Natural killer cell treated with Interleukin-12 subunit alpha and Interleukin-12 subunit beta and Interleukin-15 and Interleukin-18, amount 100 ng/mL, for 72 hours (primary cell): ENCODE data around the gene CSPG5. TPM values are rescaled to one million over a fixed set of nuclear protein-coding genes. Genes with fewer than 3 reads are reported as not detected.

Source experiments
- ATAC-seq, 2 donors: fragments of 150-1000 bp; cut with Tn5 transposase in 1 of 2; sonication (Bioruptor Pico), chemical (Tn5 transposase) in 1 of 2; 2 replicates each; pipeline ENCODE4 v1.10.0; 2021
- DNase-seq: peaks from one replicate; pipeline ENCODE4 v3.0.0; 2022; ENCODE audit warnings: low spot score
- H3K27ac Mint-ChIP-seq, 2 donors: 1 replicate in 1 of 2; 2 replicates in 1 of 2; pipeline ENCODE4 v1.8.0; 2022; ENCODE audit warnings: mixed read lengths in 2 of 2, mild to moderate bottlenecking in 1 of 2, moderate library complexity in 1 of 2
- H3K27me3 Mint-ChIP-seq, 2 donors: 1 replicate in 1 of 2; 2 replicates in 1 of 2; pipeline ENCODE4 v1.8.0; 2022; ENCODE audit warnings: mixed read lengths in 2 of 2
- H3K36me3 Mint-ChIP-seq: one replicate; pipeline ENCODE4 v1.8.0; 2022; ENCODE audit warnings: mixed read lengths
- H3K4me1 Mint-ChIP-seq, 2 donors: 1 replicate in 1 of 2; 2 replicates in 1 of 2; pipeline ENCODE4 v1.8.0; 2022; ENCODE audit warnings: low read depth in 2 of 2, mixed read lengths in 2 of 2, mild to moderate bottlenecking in 1 of 2
- H3K4me3 Mint-ChIP-seq: one replicate; pipeline ENCODE4 v1.8.0; 2022; ENCODE audit warnings: mixed read lengths
- H3K9me3 Mint-ChIP-seq: 2 replicates; pipeline ENCODE4 v1.8.0; 2022; ENCODE audit warnings: mixed read lengths
- total RNA-seq, 2 donors: library from RNA; stranded (reverse); gene quantifications; one replicate each; pipeline ENCODE4 v1.2.3, GENCODE V29; 2022

CSPG5 gene, protein sequence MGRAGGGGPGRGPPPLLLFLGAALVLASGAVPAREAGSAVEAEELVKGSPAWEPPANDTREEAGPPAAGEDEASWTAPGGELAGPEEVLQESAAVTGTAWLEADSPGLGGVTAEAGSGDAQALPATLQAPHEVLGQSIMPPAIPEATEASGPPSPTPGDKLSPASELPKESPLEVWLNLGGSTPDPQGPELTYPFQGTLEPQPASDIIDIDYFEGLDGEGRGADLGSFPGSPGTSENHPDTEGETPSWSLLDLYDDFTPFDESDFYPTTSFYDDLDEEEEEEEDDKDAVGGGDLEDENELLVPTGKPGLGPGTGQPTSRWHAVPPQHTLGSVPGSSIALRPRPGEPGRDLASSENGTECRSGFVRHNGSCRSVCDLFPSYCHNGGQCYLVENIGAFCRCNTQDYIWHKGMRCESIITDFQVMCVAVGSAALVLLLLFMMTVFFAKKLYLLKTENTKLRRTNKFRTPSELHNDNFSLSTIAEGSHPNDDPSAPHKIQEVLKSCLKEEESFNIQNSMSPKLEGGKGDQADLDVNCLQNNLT
- under 1 TPM; 0.29 to 0.95 TPM for total RNA-seq

DNA sequence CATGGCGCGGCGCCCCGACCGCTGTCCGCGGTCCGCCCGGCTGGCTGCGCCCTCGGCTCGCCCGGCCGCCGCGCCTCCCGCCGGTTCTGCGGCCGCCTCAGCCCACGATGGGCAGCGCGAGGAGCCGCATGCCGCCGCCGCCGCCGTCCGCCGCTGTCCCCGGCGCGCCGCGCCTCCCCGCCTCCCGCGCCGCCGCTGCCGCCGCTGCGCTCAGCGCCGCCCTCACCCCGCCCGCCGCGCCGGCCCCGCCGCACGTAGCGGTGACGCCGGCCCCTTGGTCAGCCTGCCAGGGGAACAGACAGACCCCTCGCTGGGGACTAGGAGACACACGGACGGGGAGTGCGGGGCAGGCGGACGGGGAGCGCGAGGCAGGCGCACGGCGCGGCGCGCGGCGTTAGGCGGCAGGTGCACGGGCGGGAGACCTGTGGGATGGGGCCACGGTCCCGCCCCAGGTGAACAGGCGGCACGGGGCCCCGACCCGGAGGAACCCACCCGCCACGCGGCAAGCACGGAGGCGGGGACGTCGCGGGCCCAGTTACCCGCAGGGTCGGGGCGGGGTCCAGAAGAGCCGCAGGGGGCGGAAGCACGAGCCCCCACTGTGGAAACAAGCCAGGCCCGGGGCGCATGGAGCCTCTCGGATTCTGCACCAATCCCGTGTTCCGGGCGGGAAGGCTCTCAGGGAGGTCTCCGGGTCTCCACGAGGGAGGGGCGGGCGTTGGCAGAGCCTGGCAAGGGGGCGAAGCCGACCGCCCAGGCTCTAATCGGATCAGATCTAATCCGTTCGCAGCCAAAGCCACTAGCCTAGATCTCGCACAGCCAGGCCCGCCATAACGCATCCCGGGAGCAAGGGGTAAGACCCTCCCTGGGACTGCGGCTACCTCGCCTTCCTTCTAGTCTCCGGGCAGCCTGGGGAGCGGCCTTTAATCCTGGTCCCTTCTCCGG is at the start of gene CSPG5:
TSS of gene CSPG5 (minus strand) at position 175 of the 942 bp plus-strand sequence. CDS start at position 3, 172 bp downstream.
- Mint-ChIP-seq H3K36me3 (no peaks in the 10 kb centered on the region), H3K27me3 (peaks cover 15% of the 10 kb centered on the region in 2 donors), H3K9me3 (no peaks in the 10 kb centered on the region), H3K4me1 (no peaks in the 10 kb centered on the region), H3K4me3 (peak within 1 kb of the TSS; percentile 55), H3K27ac (no peak within 1 kb of the TSS)
- DNase-seq, result no peak
- peak; percentile 73 for ATAC-seq

DNA sequence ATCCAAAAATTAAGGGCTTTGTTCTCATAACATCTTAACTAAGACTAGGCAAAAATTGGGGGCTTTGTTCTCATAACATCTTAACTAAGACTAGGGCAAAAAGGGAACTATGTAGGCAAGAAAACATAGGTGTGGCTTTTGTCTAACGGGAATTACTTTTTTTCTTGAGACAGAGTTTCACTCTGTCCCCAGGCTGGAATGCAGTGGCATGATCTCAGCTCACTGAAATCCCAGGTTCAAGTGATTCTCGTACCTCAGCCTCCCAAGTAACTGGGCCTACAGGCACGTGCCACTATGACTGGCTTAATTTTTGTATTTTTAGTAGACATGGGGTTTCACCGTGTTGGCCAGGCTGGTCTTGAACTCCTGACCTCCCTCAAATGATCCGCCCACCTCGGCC is 49.8 kb upstream of the CSPG5 start:
- DNase-seq (no peak), ATAC-seq (no peak)
- Mint-ChIP-seq H3K4me1 (peaks cover 0 to 5% of the 10 kb centered on the region in 2 donors), H3K36me3 (peaks cover 20% of the 10 kb centered on the region), H3K9me3 (no peaks in the 10 kb centered on the region), H3K27ac (no peak overlapping the region), H3K4me3 (no peak overlapping the region), H3K27me3 (no peaks in the 10 kb centered on the region)

GRCh38 chr3:47622671-47623461 is 44.2 kb upstream of the CSPG5 start:
- Mint-ChIP-seq H3K4me1 (peaks cover under 1 to 3% of the 10 kb centered on the region in 2 donors), H3K27me3 (no peaks in the 10 kb centered on the region), H3K27ac (no peak overlapping the region), H3K4me3 (no peak overlapping the region), H3K9me3 (no peaks in the 10 kb centered on the region), H3K36me3 (peaks cover 20% of the 10 kb centered on the region)
- DNase-seq (no peak), ATAC-seq (no peak)

GRCh38 chr3:47617086-47618010 is 38.7 kb upstream of the CSPG5 start:
- ATAC-seq, result no peak

GRCh38 chr3:47614788-47615187 is 36.1 kb upstream of the CSPG5 start:
- H3K9me3 Mint-ChIP-seq, result no peaks in the 10 kb centered on the region
- ATAC-seq, result no peak
- H3K27me3 Mint-ChIP-seq, result no peaks in the 10 kb centered on the region
- H3K36me3 Mint-ChIP-seq, result peaks cover 26% of the 10 kb centered on the region
- no peak for DNase-seq
- H3K27ac Mint-ChIP-seq, result no peak overlapping the region
- H3K4me3 Mint-ChIP-seq, result no peak overlapping the region
- peaks cover 3 to 7% of the 10 kb centered on the region in 2 donors for H3K4me1 Mint-ChIP-seq

More at GRCh38 chr3:47617086-47618010, 38.7 kb upstream of the CSPG5 start:
- H3K36me3 Mint-ChIP-seq, result peaks cover 29% of the 10 kb centered on the region
- H3K27ac Mint-ChIP-seq, result no peak overlapping the region
- H3K4me1 Mint-ChIP-seq, result peaks cover 3% of the 10 kb centered on the region in 2 donors
- no peak for DNase-seq
- no peaks in the 10 kb centered on the region for H3K9me3 Mint-ChIP-seq
- H3K4me3 Mint-ChIP-seq, result no peak overlapping the region
- H3K27me3 Mint-ChIP-seq, result no peaks in the 10 kb centered on the region

DNA sequence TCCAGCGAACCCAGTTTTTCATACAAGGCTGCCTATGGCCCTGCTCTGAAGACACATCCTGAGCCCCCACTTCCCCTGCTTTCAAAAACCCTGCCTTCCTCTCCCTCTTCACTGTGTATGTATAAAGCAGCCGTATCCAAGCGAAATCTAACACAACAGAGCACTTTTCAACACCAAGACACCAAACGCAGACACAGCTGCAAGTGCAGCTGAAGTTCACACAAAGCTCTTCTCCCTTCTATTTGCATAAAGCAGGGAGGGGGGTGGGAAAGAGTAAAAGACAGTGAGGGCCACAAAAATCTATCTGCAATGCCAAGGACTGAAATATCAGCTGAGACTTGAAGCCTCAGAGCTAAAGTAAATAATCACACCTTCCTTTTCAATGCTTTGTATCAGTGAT is 35.1 kb upstream of the CSPG5 start:
- peaks cover 3 to 4% of the 10 kb centered on the region in 2 donors for H3K4me1 Mint-ChIP-seq
- no peak for ATAC-seq

GRCh38 chr3:47612879-47613278 is 34.2 kb upstream of the CSPG5 start:
- no peak for ATAC-seq
- DNase-seq, result no peak
- peaks cover 15% of the 10 kb centered on the region for H3K36me3 Mint-ChIP-seq

More for the DNA sequence above, 35.1 kb upstream of the CSPG5 start:
- Mint-ChIP-seq H3K36me3 (peaks cover 18% of the 10 kb centered on the region), H3K9me3 (no peaks in the 10 kb centered on the region), H3K4me3 (no peak overlapping the region), H3K27me3 (no peaks in the 10 kb centered on the region), H3K27ac (no peak overlapping the region)
- no peak for DNase-seq

GRCh38 chr3:47612178-47612577 is 33.5 kb upstream of the CSPG5 start:
- Mint-ChIP-seq H3K4me3 (no peak overlapping the region), H3K27me3 (no peaks in the 10 kb centered on the region), H3K9me3 (no peaks in the 10 kb centered on the region), H3K27ac (no peak overlapping the region), H3K4me1 (peaks cover 0 to 4% of the 10 kb centered on the region in 2 donors), H3K36me3 (peaks cover 8% of the 10 kb centered on the region)
- DNase-seq (no peak), ATAC-seq (no peak)

More at GRCh38 chr3:47612879-47613278, 34.2 kb upstream of the CSPG5 start:
- Mint-ChIP-seq H3K27me3 (no peaks in the 10 kb centered on the region), H3K4me3 (no peak overlapping the region), H3K27ac (no peak overlapping the region), H3K9me3 (no peaks in the 10 kb centered on the region), H3K4me1 (peaks cover 2 to 4% of the 10 kb centered on the region in 2 donors)

DNA sequence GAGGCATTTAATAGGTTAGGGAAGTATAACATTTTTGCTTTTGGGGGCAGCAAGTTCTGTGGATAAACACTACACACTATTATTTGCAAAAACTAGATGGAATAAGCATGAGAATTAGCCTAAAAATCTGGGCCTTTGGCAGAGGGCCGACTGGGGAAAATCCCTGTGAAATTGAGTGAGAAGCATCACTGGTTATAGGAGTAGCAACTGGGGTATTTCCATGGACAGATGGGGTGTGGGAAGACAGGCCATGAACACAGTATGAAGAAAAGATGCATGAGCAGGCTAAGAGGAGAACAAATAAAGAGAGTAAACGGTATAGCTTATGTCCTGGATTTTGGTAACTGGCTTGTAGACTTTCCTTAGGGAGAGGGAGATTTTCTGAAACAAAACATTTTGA is 32.9 kb upstream of the CSPG5 start:
- Mint-ChIP-seq H3K27me3 (no peaks in the 10 kb centered on the region), H3K36me3 (peaks cover 6% of the 10 kb centered on the region), H3K9me3 (no peaks in the 10 kb centered on the region), H3K4me3 (no peak overlapping the region), H3K4me1 (peaks cover 0 to 4% of the 10 kb centered on the region in 2 donors), H3K27ac (no peak overlapping the region)
- DNase-seq, result no peak
- no peak for ATAC-seq

- Mint-ChIP-seq H3K36me3 (peaks cover 6% of the 10 kb centered on the region), H3K9me3 (no peaks in the 10 kb centered on the region), H3K27ac (no peak overlapping the region), H3K27me3 (no peaks in the 10 kb centered on the region), H3K4me1 (peaks cover 0 to 4% of the 10 kb centered on the region in 2 donors), H3K4me3 (no peak overlapping the region)
- DNase-seq (no peak), ATAC-seq (no peak)
Observed at GRCh38 chr3:47610583-47610982, 31.9 kb upstream of the CSPG5 start.

DNA sequence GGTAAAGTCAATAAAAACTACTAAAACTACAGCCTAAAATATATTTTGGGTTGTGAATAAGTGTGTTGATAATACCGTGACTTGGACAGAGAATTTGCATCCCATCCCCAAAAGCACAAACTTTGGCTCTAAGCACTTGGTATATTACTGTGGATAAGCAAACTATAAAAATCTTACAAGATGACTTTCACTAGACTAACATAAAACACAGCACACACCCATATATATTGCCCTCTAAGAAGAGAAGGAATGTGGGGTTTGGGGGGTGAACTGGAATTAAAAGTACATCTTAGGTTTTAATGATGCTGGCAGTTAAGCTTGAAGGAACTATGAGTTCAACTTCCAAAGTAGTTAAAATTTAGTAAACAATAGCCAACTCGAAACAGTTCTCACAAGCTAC is 28.7 kb upstream of the CSPG5 start:
- Mint-ChIP-seq H3K27ac (no peak overlapping the region), H3K9me3 (no peaks in the 10 kb centered on the region), H3K4me3 (no peak overlapping the region), H3K36me3 (peaks cover 11% of the 10 kb centered on the region), H3K4me1 (peaks cover 0 to 4% of the 10 kb centered on the region in 2 donors), H3K27me3 (no peaks in the 10 kb centered on the region)
- ATAC-seq (no peak), DNase-seq (no peak)

DNA sequence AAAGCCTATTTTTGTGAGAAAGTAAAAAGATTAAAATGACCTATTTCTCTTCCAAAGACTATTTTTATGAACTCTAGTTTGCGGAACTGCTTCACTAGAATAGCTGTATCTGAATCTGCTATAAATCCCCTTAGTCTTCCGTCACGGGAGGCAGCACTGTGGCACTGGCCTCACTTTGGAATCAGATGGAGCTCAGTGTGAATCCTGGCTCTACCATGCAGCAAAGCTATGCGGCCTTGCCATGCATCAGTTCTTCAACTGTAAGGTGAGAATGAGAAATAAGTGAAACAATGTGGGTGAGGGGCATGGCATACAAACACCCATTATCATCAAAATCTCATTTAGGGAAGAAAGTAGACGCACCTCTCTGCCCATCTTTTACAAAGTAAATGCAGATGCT is 27.5 kb upstream of the CSPG5 start:
- no peak for ATAC-seq

More for the DNA sequence above, 27.5 kb upstream of the CSPG5 start:
- H3K4me1 Mint-ChIP-seq, result peaks cover 0 to 3% of the 10 kb centered on the region in 2 donors
- peaks cover 11% of the 10 kb centered on the region for H3K36me3 Mint-ChIP-seq
- H3K4me3 Mint-ChIP-seq, result no peak overlapping the region
- H3K27ac Mint-ChIP-seq, result no peak overlapping the region
- no peaks in the 10 kb centered on the region for H3K27me3 Mint-ChIP-seq
- no peak for DNase-seq
- no peaks in the 10 kb centered on the region for H3K9me3 Mint-ChIP-seq
